Stimulated activated CD4-positive, alpha-beta T cell treated with anti-CD3 and anti-CD28 coated beads, Interleukin-2, amount 100 ng/mL, for 24 hours (primary cell): Measurements from ENCODE around the gene MBD3.
"Not testable (repeated sequence)": the region's sequence is repeated elsewhere in the genome, so short reads cannot be mapped to it uniquely, and the experiment has no call there.

Experiments used
- DNase-seq, 2 donors: peaks; one replicate each; pipeline ENCODE4 v3.0.0-alpha.2; 2020

The MBD3 gene

DNA sequence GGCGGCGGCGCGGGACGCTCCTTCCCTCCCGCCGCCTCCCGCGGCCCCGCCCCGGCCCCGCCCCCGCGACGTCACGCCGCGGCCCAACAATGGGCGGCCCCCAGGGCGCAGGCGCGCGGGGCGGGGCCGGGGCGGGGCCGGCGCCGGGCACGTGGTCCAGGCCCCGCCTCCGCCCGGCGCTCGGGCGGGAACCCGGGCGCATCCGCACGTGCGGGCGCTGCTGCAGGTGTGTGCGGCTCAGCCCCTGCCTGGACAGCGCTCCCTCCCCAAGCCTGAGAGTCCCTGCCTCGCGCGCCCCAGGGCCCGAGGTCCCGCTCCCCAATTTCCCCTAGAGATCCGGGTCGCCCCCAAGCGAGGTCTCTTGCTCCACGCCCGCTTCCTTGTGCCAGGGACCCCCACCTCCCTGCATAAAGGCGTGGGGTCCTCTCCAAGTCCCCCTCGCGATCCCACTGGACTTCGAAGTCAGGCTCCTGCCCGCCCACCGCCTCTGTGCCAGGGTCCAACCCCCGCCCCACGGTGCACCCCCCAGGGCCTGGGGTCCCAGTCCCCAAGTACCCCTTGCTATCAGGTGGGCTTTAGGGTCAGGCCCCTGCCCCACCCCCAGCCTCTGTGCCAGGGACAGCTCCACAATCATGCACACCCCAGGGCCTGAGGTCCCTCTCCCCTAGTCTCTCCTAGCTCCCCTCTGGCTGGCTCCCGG, 24.2 kb downstream of the MBD3 start, which contains the start of gene MEX3D:
Gene MEX3D, minus strand, starts transcription at position 6 of the 700 bp plus-strand sequence. CDS start 267 bp downstream, outside the sequence.
- DNase-seq: peak; percentile 82 to 85

GRCh38 chr19:1567848-1568227, 24.8 kb downstream of the MBD3 start:
- no peak for DNase-seq

DNA sequence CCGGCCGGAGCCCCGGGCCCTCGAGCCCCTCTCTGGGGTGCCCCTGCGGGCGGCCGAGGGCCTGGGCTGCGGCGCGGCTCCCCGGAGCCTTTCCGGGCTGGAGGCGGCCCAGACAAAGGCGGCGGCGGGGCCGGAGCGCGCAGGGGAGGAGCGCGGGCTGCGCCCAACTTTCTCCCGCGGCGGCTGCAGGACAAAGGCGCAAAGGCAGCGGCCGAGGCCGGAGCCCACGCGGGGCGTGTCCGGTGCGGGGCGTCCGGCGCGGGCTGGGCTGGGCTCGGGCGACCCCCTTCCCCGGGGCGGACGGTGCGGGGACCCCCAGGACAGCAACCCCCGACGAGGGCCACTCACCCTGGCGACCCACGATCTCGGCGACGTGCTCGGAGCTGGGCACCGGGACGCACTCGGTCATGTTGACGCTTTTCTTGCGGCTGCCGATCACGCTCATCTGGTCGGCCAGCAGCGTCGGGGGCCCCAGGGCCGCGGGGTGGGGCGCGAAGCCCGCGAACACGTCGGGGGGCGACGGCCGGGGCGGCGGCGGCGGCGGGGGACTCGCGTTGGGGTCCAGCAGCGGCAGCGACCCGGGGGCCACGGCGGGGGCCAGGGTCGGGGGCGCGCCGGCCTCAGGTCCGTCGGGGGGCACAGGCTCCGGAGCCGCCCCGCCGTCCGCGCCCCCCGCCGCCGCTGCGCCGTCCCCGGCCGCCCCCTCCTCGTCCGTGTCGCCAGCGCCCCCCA, 25.4 kb downstream of the MBD3 start:
- no peak for DNase-seq

- DNase-seq: no peak
Measured at GRCh38 chr19:1566392-1567115, 26.1 kb downstream of the MBD3 start.

DNA sequence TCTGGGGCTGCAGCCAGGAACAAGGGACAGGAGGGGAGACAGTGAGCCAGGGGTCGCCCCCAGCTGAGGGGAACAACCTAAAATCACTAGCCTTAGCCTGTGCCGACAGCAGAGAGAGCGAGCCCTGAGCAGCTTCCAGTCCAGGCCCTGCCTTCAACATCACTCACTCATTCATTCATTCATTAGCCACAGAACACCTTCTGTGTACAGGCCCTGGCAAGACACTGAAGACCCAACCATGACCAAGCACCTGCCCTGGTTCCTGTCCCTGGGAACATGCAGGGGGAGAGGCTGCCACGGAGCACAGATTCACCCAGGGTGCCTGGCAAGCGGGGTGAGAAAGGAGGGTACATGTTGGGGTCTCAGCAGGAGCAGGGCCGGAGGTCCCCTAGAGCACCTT, 29.4 kb downstream of the MBD3 start:
- no peak for DNase-seq

DNA sequence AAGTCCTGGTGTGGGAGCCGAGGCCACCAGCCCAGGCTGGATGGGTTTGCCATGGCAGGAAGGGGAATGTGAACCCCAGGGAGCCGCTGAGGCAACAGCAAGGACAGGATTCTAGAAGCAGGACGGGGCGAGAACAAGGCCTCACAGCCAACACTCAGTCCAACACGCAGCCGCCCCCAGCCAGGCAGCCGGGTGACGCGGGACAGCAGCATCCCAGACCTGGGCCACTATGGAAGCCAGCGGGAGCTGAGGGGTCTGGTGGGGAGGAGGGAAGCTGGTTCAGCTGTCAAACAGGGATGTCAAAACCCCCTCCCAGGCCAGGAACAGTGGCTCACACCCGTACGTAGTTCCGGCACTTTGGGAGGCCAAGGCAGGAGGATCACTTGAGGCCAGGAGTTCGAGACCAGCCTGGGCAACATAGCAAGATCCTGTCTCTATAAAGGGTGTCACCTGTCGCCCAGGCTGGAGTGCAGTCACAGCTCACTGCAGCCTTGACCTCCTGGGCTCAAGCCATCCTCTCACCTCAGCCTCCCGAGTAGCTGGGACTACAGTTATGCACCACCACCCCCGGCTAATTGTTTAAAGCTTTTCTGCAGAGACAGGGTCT, 31.3 kb downstream of the MBD3 start:
- DNase-seq: no peak

GRCh38 chr19:1560286-1560882, 32.3 kb downstream of the MBD3 start:
- DNase-seq: no peak

DNA sequence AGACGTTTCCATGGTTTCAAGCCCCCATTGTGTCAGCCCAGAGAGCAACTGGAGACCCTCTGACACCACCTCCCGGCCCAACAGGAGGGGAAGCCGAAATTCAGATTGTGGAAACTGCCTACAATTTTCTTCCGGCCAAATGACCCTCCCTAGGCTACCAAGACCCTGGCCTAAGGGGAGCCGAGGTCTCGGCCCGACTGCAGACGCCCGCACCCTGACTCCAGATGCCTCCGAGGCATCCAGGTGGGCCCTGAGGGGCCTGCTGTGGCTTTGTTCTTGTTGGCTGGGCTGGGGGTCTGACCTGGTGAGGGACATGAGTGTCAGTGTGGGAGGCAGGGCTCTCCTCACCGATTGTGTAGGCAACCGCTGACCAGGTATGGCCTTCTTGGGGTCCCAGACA, 34.1 kb downstream of the MBD3 start:
- no peak for DNase-seq

GRCh38 chr19:1556390-1557070, 36.1 kb downstream of the MBD3 start:
- no peak for DNase-seq

GRCh38 chr19:1555487-1556389, 36.9 kb downstream of the MBD3 start:
- DNase-seq: no peak

DNA sequence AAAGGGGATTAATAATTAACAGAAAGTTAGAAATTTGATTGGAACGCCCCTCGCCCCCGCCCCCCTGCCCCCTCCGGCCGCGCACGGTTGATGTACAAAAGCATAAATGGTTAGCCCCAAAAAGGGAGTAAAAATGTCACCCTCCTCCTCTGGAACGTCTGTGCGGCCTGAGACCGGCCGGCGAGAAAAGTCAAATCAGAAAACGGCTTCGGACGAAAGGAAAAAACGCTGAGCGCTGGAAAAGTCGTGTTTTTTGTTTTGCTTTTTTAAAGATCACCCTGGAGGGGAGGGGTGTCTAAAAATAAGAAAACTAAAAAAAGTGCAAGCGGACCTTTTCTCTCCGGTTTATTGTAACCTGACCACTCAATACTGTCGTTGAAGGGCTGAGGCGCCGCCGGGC, 37.7 kb downstream of the MBD3 start:
- DNase-seq: no peak

DNA sequence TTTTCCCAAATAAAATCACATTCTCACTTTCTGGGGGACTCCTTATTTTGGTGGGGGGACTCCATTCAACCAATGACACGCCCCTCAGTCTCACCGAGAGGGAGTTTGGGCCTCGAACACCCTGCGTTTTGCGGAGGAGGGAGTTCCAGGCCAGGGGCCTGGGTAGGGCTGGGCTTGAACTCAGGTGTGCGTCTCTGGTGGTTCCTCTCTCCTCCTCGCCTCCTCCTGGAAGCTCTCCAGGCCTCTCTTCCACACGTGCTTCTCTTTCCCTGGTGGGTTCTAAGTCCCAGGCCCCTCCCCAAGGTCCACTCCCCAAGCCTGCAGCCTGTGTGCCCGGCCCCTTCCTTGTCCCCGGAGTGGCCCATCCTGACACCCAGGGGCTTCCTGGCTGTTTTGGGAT, 39.2 kb downstream of the MBD3 start:
- DNase-seq: no peak

GRCh38 chr19:1551068-1552040, 41.3 kb downstream of the MBD3 start:
- no peak for DNase-seq

- no peak for DNase-seq
Measured at GRCh38 chr19:1549332-1549945, 43.2 kb downstream of the MBD3 start.

DNA sequence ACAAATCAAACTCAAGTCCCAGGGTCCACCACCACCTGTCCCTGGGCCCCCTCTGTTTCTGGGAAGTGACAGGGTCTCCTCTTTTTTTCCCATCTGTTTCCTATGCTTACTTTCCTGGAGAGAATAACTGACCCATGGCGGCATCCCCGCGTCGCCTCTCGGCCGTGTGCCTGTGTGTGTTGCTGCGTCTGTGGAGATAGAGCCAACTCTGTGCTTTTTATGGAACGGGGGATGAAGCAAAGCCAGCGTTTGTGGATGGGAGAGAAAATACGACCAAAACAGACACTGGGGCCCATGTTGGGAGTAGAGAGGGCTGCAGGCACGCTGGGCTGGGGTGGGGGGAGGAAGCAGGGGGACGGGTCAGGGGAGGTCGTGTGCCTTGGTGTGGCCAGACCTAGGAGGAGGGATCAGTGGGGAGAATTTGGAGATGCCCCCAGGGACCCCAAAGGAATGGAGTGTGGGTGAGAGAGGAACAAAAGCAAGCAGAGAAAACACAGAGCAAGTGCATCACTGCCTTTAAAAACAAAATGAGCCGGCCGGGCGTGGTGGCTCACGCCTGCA, 52.2 kb downstream of the MBD3 start:
- DNase-seq: no peak

GRCh38 chr19:1539749-1540148, 52.9 kb downstream of the MBD3 start:
- not testable (repeated sequence) for DNase-seq

GRCh38 chr19:1538978-1539377, 53.7 kb downstream of the MBD3 start:
- no peak for DNase-seq

DNA sequence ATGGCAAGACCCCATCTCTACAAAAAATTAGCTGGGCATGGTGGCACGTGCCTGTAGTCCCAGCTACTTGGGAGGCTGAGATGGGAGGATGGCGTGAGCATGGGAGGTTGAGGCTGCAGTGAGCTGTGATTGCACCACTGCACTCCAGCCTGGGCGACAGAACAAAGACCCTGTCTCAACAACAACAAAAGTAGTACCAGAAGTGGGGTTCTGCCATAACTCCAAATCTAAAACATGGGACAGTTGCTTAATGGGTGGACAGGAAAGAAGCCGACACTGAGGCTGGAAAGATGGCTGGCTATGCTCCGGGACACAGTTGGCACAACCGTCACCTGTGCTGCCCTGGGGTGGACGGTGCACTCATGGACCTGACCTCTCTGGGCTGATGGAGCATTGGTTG, 57.0 kb downstream of the MBD3 start:
- not testable (repeated sequence) for DNase-seq

- DNase-seq: no peak
Measured at GRCh38 chr19:1534972-1535371, 57.7 kb downstream of the MBD3 start.
